Brain microvascular endothelial cell (primary cell): Measurements from ENCODE around the gene KPNB1.

Source experiments
- DNase-seq: peaks from one replicate; pipeline ENCODE4 v3.0.0-alpha.2; 2020
- H3K27ac ChIP-seq: fragments of 250-450 bp; sonication (Bioruptor Pico); 2 replicates; pipeline ENCODE4 v1.5.1; 2020; ENCODE audit warnings: mild to moderate bottlenecking, moderate library complexity
- H3K27me3 ChIP-seq: fragments of 250-450 bp; sonication (Bioruptor Pico); replicated peaks from 2 replicates; pipeline ENCODE4 v1.5.1; 2020; ENCODE audit warnings: mild to moderate bottlenecking
- H3K36me3 ChIP-seq: fragments of 250-450 bp; sonication (Bioruptor Pico); replicated peaks from 2 replicates; pipeline ENCODE4 v1.5.1; 2020; ENCODE audit warnings: mild to moderate bottlenecking
- H3K4me3 ChIP-seq: 2 replicates; pipeline ENCODE4 v1.5.1; 2011; ENCODE audit warnings: low read depth, mild to moderate bottlenecking, control low read depth, low read length, moderate library complexity
- CTCF ChIP-seq: IDR thresholded peaks from 2 replicates; pipeline ENCODE4 v1.5.1; 2011; ENCODE audit warnings: low read depth, mild to moderate bottlenecking, moderate library complexity, low read length, control low read depth, inconsistent platforms; ENCODE audit errors: missing control alignments
- in situ Hi-C: cut with HindIII; loops from 2 replicates; pipeline ENCODE4 v1.10.0; 2017; ENCODE audit warnings: low sequenced_read_pairs, low pct_ligation_motif_present

The KPNB1 gene

GRCh38 chr17:47716375-47716774 is 66.7 kb downstream of the KPNB1 start:
- TF ChIP-seq CTCF: no peak
- H3K36me3 ChIP-seq: no peaks in the 10 kb centered on the region
- H3K27ac ChIP-seq: no peak overlapping the region
- in situ Hi-C loops: no loop called here
- no peak for DNase-seq
- H3K27me3 ChIP-seq: peaks cover 87% of the 10 kb centered on the region
- H3K4me3 ChIP-seq: no peak overlapping the region

GRCh38 chr17:47717261-47717697 is 67.6 kb downstream of the KPNB1 start:
- peaks cover 88% of the 10 kb centered on the region for H3K27me3 ChIP-seq
- H3K4me3 ChIP-seq: no peak overlapping the region
- no peak overlapping the region for H3K27ac ChIP-seq
- in situ Hi-C loops: no loop called here
- H3K36me3 ChIP-seq: no peaks in the 10 kb centered on the region
- peak; percentile 66 for TF ChIP-seq CTCF
- no peak for DNase-seq

- H3K27ac ChIP-seq: no peak overlapping the region
- no peak overlapping the region for H3K4me3 ChIP-seq
- no peaks in the 10 kb centered on the region for H3K36me3 ChIP-seq
- peaks cover 88% of the 10 kb centered on the region for H3K27me3 ChIP-seq
- TF ChIP-seq CTCF: no peak
- in situ Hi-C loops: no loop called here
- DNase-seq: no peak
Measured at GRCh38 chr17:47717979-47718621, 68.4 kb downstream of the KPNB1 start.

- no peak overlapping the region for H3K4me3 ChIP-seq
- H3K27me3 ChIP-seq: peaks cover 84% of the 10 kb centered on the region
- DNase-seq: no peak
- H3K27ac ChIP-seq: no peak overlapping the region
- no peak for TF ChIP-seq CTCF
- H3K36me3 ChIP-seq: no peaks in the 10 kb centered on the region
- in situ Hi-C loops: no loop called here
Measured at GRCh38 chr17:47718634-47719405, 69.1 kb downstream of the KPNB1 start.

GRCh38 chr17:47719411-47720152 is 69.9 kb downstream of the KPNB1 start:
- no peak overlapping the region for H3K27ac ChIP-seq
- in situ Hi-C loops: no loop called here
- TF ChIP-seq CTCF: no peak
- H3K36me3 ChIP-seq: no peaks in the 10 kb centered on the region
- H3K27me3 ChIP-seq: peaks cover 83% of the 10 kb centered on the region
- DNase-seq: peak; percentile 75
- H3K4me3 ChIP-seq: no peak overlapping the region
